Measurements from ENCODE around the gene PSMD12. TPM values are rescaled to one million over a fixed set of nuclear protein-coding genes. Genes with fewer than 3 reads are reported as not detected.

PSMD12 gene
- total RNA-seq, 1 experiment from 2014 or later: 90.5 TPM

GRCh38 chr17:67414559-67414958, 48.2 kb upstream of the PSMD12 start:
- Histone ChIP-seq H3K4me1 (ENCODE audit: insufficient read depth, low read length) (no peaks in the 10 kb centered on the region), H2BK12ac (ENCODE audit: insufficient read length, low read depth, low read length) (no peak overlapping the region), H2BK5ac (ENCODE audit: insufficient read length, low read length) (no peak overlapping the region), H3K9me3 (ENCODE audit: control insufficient read depth, low read depth, low read length) (no peaks in the 10 kb centered on the region), H3K14ac (ENCODE audit: insufficient read depth, low read length) (no peak overlapping the region), H3K9ac (ENCODE audit: extremely low read depth, insufficient read length, low read length) (no peak overlapping the region), H3K27ac (ENCODE audit: insufficient read length, low read depth, low read length) (no peak overlapping the region), H4K91ac (ENCODE audit: insufficient read length, low read depth, low read length) (no peak overlapping the region), H3K79me1 (ENCODE audit: insufficient read depth, low read depth, low read length, poor library complexity, severe bottlenecking) (peaks cover 16% of the 10 kb centered on the region), H3K23ac (ENCODE audit: insufficient read length, low read depth, low read length) (no peak overlapping the region), H3K23me2 (ENCODE audit: insufficient read length, low read depth, low read length, poor library complexity, severe bottlenecking) (no peaks in the 10 kb centered on the region), H2AK5ac (ENCODE audit: insufficient read length, low read length) (no peak overlapping the region), H2AFZ (ENCODE audit: low read length) (no peak overlapping the region), H3K4me2 (ENCODE audit: insufficient read depth, insufficient read length, low read length) (no peak overlapping the region), H2BK20ac (ENCODE audit: low read depth, low read length, poor library complexity, severe bottlenecking) (no peak overlapping the region), H2BK15ac (ENCODE audit: low read depth, low read length) (no peak overlapping the region), H3K18ac (ENCODE audit: insufficient read length, low read depth, low read length) (no peak overlapping the region), H4K20me1 (ENCODE audit: control insufficient read depth, insufficient read depth, insufficient read length) (no peaks in the 10 kb centered on the region), H3K56ac (ENCODE audit: insufficient read length, low read depth, low read length) (no peak overlapping the region), H3T11ph (ENCODE audit: low read length) (no peak overlapping the region), H4K8ac (replicated peaks; ENCODE audit: insufficient read length, low read depth, low read length) (no peak overlapping the region), H3K79me2 (ENCODE audit: insufficient read depth, low read length) (peaks cover 8% of the 10 kb centered on the region; the same call in 1 of the 2 replicates), H3K4ac (ENCODE audit: low read depth, low read length) (no peak overlapping the region), H3K27me3 (ENCODE audit: insufficient read depth, low read length) (no peaks in the 10 kb centered on the region), H4K5ac (ENCODE audit: insufficient read length, low read depth, low read length) (no peak overlapping the region), H2BK120ac (ENCODE audit: low read depth, low read length, poor library complexity, severe bottlenecking) (no peak overlapping the region)
- Mint-ChIP-seq H3K27ac (no peak overlapping the region), H3K36me3 (ENCODE audit: insufficient read depth in 1 of 3, low read depth in 3 of 3) (peaks cover 5 to 16% (median 10%) of the 10 kb centered on the region in 3 experiments), H3K27me3 (ENCODE audit: low read depth) (no peaks in the 10 kb centered on the region), H3K4me1 (peaks cover 4 to 9% of the 10 kb centered on the region in 2 experiments; a peak in 2 of 4 replicates), H3K4me3 (no peak overlapping the region), H3K9me3 (peaks cover 2 to 10% of the 10 kb centered on the region in 2 experiments; a peak in 2 of 5 replicates)
- no peak for DNase-seq
- TF ChIP-seq, protein P1, sequence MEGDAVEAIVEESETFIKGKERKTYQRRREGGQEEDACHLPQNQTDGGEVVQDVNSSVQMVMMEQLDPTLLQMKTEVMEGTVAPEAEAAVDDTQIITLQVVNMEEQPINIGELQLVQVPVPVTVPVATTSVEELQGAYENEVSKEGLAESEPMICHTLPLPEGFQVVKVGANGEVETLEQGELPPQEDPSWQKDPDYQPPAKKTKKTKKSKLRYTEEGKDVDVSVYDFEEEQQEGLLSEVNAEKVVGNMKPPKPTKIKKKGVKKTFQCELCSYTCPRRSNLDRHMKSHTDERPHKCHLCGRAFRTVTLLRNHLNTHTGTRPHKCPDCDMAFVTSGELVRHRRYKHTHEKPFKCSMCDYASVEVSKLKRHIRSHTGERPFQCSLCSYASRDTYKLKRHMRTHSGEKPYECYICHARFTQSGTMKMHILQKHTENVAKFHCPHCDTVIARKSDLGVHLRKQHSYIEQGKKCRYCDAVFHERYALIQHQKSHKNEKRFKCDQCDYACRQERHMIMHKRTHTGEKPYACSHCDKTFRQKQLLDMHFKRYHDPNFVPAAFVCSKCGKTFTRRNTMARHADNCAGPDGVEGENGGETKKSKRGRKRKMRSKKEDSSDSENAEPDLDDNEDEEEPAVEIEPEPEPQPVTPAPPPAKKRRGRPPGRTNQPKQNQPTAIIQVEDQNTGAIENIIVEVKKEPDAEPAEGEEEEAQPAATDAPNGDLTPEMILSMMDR (conservative IDR thresholded peaks at IDR 0.05): no peak
- no CpG with 5 or more reads among the region's 2 CpGs for WGBS (ENCODE audit: extremely low coverage, insufficient read length, low lambda C conversion rate)

All from H9 (cell line).